ENCODE results near the gene GAS6.

DNA sequence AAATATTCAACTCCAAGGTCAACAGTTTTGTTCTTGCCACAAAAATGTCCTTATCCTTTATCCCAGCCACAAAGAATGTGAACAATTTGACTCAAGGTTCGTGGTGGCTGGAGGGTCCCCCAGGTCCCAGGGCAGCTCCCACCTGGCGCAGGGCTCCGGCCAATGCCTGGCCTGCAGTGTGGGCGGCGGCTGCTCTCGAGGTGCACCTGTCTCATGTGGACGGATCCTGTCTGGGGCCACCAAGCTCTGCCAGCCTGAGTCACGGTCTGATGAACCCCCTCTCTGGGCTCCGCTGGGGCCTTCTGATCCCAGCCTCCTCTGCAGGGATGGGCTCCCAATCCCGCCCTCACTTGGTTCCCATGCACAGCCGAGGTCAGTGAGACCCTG, 49.4 kb downstream of the GAS6 start:
- no peak for TF ChIP-seq TAF1 (IDR thresholded peaks at IDR 0.05; ENCODE audit: low read depth, low read length)
- TF ChIP-seq POLR2A (IDR thresholded peaks at IDR 0.05; ENCODE audit: low read depth, low read length) = no peak
- TF ChIP-seq POLR2AphosphoS5 (IDR thresholded peaks at IDR 0.05; ENCODE audit: low read depth, low read length) = no peak
- TF ChIP-seq SPI1 (IDR thresholded peaks at IDR 0.05; ENCODE audit: low read depth, low read length) = no peak
- TF ChIP-seq POU2F2 (IDR thresholded peaks at IDR 0.05; ENCODE audit: low read depth, low read length) = no peak
- TF ChIP-seq PAX5 (IDR thresholded peaks at IDR 0.05; ENCODE audit: insufficient read depth, low read length, severe bottlenecking) = no peak
